WTC11 (cell line): ENCODE results near the gene KIF26A. TPM values are rescaled to one million over a fixed set of nuclear protein-coding genes. Genes with fewer than 3 reads are reported as not detected.

ENCODE experiments used
- ATAC-seq: fragments of 200-7000 bp; cut with Tn5 transposase; 2 replicates; pipeline ENCODE4 v1.10.0; 2021; ENCODE audit warnings: mild to moderate bottlenecking, moderate library complexity
- CTCF ChIA-PET: fragments of 300-600 bp; sonication (Branson Sonifier 250); formaldehyde crosslinking; loops from one replicate; lab custom pipeline; 2021; ENCODE audit warnings: antibody characterized with exemption; lab: Charles Lee
- POLR2A ChIA-PET: fragments of 350-600 bp; sonication (Branson Sonifier 250); formaldehyde crosslinking; loops from one replicate; lab custom pipeline; 2021; ENCODE audit warnings: antibody characterized with exemption; lab: Charles Lee
- DNase-seq: peaks from one replicate; pipeline ENCODE4 v3.0.0; 2021; ENCODE audit warnings: low spot score
- H3K27ac Mint-ChIP-seq: 2 replicates; pipeline ENCODE4 v1.8.0; 2021; ENCODE audit warnings: mixed read lengths
- H3K27me3 Mint-ChIP-seq: 2 replicates; pipeline ENCODE4 v1.8.0; 2021; ENCODE audit warnings: low read depth, mild to moderate bottlenecking, moderate library complexity, mixed read lengths
- H3K36me3 Mint-ChIP-seq: 2 replicates; pipeline ENCODE4 v1.8.0; 2021; ENCODE audit warnings: mixed read lengths
- H3K4me1 Mint-ChIP-seq: 2 replicates; pipeline ENCODE4 v1.8.0; 2022; ENCODE audit warnings: mixed read lengths
- H3K4me3 Mint-ChIP-seq: 2 replicates; pipeline ENCODE4 v1.8.0; 2021; ENCODE audit warnings: mild to moderate bottlenecking, moderate library complexity, mixed read lengths
- H3K9me3 Mint-ChIP-seq: 2 replicates; pipeline ENCODE4 v1.8.0; 2021; ENCODE audit warnings: mixed read lengths
- ELF4 ChIP-seq: sonication (generic); formaldehyde crosslinking; IDR thresholded peaks from 2 replicates; pipeline ENCODE4 v1.8.1; 2022; ENCODE audit warnings: low read depth, mild to moderate bottlenecking, moderate library complexity, missing genetic modification reagents
- FOXK1 ChIP-seq: sonication (generic); formaldehyde crosslinking; IDR thresholded peaks from 2 replicates; pipeline ENCODE4 v1.8.0; 2022; ENCODE audit warnings: mild to moderate bottlenecking, moderate library complexity, missing genetic modification reagents
- IRF2 ChIP-seq: sonication (generic); formaldehyde crosslinking; IDR thresholded peaks from 2 replicates; pipeline ENCODE4 v1.8.0; 2022; ENCODE audit warnings: low read depth, missing genetic modification reagents, borderline replicate concordance
- NFYB ChIP-seq: sonication (generic); formaldehyde crosslinking; conservative IDR thresholded peaks from 2 replicates; pipeline ENCODE4 v1.8.0; 2022; ENCODE audit warnings: low read depth, missing genetic modification reagents
- NR1H2 ChIP-seq: sonication (generic); formaldehyde crosslinking; IDR thresholded peaks from 2 replicates; pipeline ENCODE4 v1.9.0; 2021; ENCODE audit warnings: mild to moderate bottlenecking, moderate library complexity, missing genetic modification reagents
- RORB ChIP-seq: fragments of 250-450 bp; sonication (Bioruptor Pico); IDR thresholded peaks from 2 replicates; pipeline ENCODE4 v1.9.0; 2021; ENCODE audit warnings: mild to moderate bottlenecking
- ZNF263 ChIP-seq: sonication (generic); formaldehyde crosslinking; IDR thresholded peaks from 2 replicates; pipeline ENCODE4 v1.8.1; 2022; ENCODE audit warnings: low read depth, mild to moderate bottlenecking, moderate library complexity, missing genetic modification reagents
- ZNF396 ChIP-seq: fragments of 250-450 bp; sonication (Bioruptor Pico); IDR thresholded peaks from 2 replicates; pipeline ENCODE4 v1.8.0; 2021; ENCODE audit warnings: mild to moderate bottlenecking, moderate library complexity, borderline replicate concordance
- ZNF671 ChIP-seq: fragments of 250-450 bp; sonication (Bioruptor Pico); IDR thresholded peaks from 2 replicates; pipeline ENCODE4 v1.8.0; 2021; ENCODE audit warnings: mild to moderate bottlenecking
- total RNA-seq: library from RNA; stranded (reverse); gene quantifications from 3 replicates; pipeline ENCODE4 v1.2.3, GENCODE V29; 2021
- TF ChIP-seq, protein P1 (sequence below): sonication (generic); formaldehyde crosslinking; IDR thresholded peaks from 2 replicates; pipeline ENCODE4 v1.8.1; 2023; ENCODE audit warnings: mild to moderate bottlenecking, moderate library complexity, missing genetic modification reagents
- TF ChIP-seq, protein P2 (sequence below): sonication (generic); formaldehyde crosslinking; IDR thresholded peaks from 2 replicates; pipeline ENCODE4 v1.8.0; 2023; ENCODE audit warnings: missing genetic modification reagents
- TF ChIP-seq, protein P3 (sequence below): sonication (generic); formaldehyde crosslinking; IDR thresholded peaks from 2 replicates; pipeline ENCODE4 v1.8.0; 2022; ENCODE audit warnings: mild to moderate bottlenecking, missing genetic modification reagents
- TF ChIP-seq, protein P4 (sequence below): fragments of 250-450 bp; sonication (Bioruptor Pico); IDR thresholded peaks from 2 replicates; pipeline ENCODE4 v1.9.0; 2021; ENCODE audit warnings: mild to moderate bottlenecking
- TF ChIP-seq, protein P5 (sequence below): sonication (generic); formaldehyde crosslinking; IDR thresholded peaks from 2 replicates; pipeline ENCODE4 v1.8.1; 2022; ENCODE audit warnings: mild to moderate bottlenecking, moderate library complexity, missing genetic modification reagents
- TF ChIP-seq, protein P6 (sequence below): fragments of 250-450 bp; sonication (Bioruptor Pico); IDR thresholded peaks from 2 replicates; pipeline ENCODE4 v1.9.0; 2021; ENCODE audit warnings: mild to moderate bottlenecking
- TF ChIP-seq, protein P7 (sequence below): fragments of 250-450 bp; sonication (Bioruptor Pico); conservative IDR thresholded peaks from 2 replicates; pipeline ENCODE4 v1.9.0; 2021; ENCODE audit warnings: mild to moderate bottlenecking
- TF ChIP-seq, protein P8 (sequence below): fragments of 250-450 bp; sonication (Bioruptor Pico); IDR thresholded peaks from 2 replicates; pipeline ENCODE4 v1.9.0; 2021; ENCODE audit warnings: moderate library complexity, mild to moderate bottlenecking, inconsistent platforms, borderline replicate concordance
- TF ChIP-seq, protein P9 (sequence below): sonication (generic); formaldehyde crosslinking; IDR thresholded peaks from 2 replicates; pipeline ENCODE4 v1.8.1; 2023; ENCODE audit warnings: mild to moderate bottlenecking, missing genetic modification reagents, moderate library complexity

KIF26A gene
- total RNA-seq, 1 experiment from 2014 or later, result 53.4 TPM

DNA sequence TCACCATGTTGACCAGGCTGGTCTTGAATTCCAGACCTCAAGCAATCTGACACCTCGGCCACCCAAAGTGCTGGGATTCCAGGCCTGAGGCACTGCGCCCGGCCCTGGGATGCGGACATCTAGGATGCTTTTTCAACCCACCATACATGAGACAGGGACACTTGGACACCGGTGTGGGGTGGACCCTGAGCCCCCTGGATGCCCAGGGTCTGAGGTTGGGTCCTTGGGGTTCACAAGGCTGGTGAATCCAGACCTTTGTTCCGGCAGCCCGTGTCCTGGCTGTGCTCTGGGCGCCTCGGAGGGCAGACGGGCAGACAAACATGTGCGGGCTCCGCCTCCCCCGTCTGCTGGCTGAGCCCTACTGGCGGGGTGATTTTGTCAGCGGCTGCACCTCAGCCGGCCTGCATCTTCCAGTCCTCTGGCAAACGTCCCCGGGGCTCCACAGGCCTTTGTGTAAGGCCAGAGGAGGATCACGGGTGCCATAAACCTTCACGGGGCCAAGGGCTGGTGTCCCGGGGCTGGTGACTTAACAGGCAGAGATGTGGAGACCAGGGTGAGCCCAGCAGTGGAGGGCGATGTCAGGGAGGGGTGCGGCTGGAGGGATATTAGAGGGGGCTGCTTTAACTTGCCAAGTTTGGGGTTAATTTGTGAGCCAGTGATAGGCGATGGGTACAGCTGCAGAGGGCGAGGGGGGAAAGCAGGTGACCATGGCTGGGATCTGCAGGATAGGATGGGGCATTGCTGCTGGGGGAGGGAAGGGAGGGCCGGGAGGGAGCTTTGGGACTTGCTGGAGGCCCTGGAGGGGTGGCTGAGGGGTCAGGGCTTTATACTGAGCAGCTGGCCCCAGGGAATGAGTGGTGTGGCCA lies 47.1 kb upstream of the KIF26A start:
- no peaks in the 10 kb centered on the region for H3K36me3 Mint-ChIP-seq
- peaks cover 5% of the 10 kb centered on the region for H3K4me1 Mint-ChIP-seq
- H3K27ac Mint-ChIP-seq, result no peak overlapping the region
- ChIA-PET CTCF (interaction anchor here (5.4 kb wide), 1 partner anchor 14 kb away, joined by 42 read pairs; no protein-coding TSS in a partner anchor), POLR2A (no interaction called here)
- TF ChIP-seq FOXK1 (CRISPR knock-in tag), result no peak
- TF ChIP-seq, protein P1, sequence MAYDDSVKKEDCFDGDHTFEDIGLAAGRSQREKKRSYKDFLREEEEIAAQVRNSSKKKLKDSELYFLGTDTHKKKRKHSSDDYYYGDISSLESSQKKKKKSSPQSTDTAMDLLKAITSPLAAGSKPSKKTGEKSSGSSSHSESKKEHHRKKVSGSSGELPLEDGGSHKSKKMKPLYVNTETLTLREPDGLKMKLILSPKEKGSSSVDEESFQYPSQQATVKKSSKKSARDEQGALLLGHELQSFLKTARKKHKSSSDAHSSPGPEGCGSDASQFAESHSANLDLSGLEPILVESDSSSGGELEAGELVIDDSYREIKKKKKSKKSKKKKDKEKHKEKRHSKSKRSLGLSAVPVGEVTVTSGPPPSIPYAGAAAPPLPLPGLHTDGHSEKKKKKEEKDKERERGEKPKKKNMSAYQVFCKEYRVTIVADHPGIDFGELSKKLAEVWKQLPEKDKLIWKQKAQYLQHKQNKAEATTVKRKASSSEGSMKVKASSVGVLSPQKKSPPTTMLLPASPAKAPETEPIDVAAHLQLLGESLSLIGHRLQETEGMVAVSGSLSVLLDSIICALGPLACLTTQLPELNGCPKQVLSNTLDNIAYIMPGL (CRISPR knock-in tag), result no peak
- TF ChIP-seq ZNF263 (CRISPR knock-in tag), result no peak
- TF ChIP-seq ELF4 (CRISPR knock-in tag), result no peak
- TF ChIP-seq RORB (CRISPR knock-in tag), result no peak
- ATAC-seq, result no peak
- peak; percentile 16 for DNase-seq
- H3K27me3 Mint-ChIP-seq, result no peaks in the 10 kb centered on the region
- H3K9me3 Mint-ChIP-seq, result no peaks in the 10 kb centered on the region
- H3K4me3 Mint-ChIP-seq, result no peak overlapping the region

DNA sequence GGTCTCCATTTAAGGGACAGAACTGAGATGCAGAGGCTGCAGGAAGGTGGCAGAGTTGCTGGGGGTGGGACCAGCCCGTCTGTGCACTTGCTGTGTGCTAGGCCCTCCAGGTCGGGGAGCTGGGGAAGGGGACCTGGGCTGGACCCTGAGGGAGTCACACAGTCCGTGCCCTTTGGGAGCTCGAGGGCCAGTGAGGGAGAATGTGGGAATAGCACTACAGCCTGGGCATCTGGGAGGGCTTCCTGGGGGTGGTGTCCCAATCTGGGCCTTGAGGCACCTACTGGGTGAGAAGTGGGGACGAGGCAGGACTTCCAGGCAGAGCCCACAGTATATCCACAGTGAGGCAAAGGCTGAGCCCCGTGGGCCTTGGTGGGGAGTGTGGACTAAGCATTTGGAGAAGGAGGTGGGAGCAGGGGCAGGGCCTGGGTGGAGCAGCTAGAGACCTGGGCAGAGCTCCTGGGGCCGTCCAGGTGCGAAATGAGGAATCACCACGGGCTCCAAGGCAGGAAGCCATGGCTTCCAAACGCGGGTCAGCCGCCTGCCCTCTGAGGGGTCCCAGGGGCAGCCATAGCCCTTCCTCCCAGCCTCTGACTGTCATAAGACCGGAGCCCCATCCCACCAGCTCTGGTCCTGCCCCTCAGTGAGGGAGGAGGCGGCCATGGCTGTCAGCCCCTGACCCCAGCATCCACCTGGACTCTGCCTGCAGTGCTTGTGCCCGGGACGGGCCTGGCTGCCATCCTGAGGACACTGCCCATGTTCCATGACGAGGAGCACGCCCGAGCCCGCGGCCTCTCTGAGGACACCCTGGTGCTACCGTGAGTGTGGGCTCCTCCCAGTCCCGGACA lies 46.2 kb upstream of the KIF26A start:
- H3K36me3 Mint-ChIP-seq, result no peaks in the 10 kb centered on the region
- no peaks in the 10 kb centered on the region for H3K27me3 Mint-ChIP-seq
- DNase-seq (peak; percentile 7), ATAC-seq (no peak)
- no peak overlapping the region for H3K4me3 Mint-ChIP-seq
- H3K27ac Mint-ChIP-seq, result no peak overlapping the region
- no peaks in the 10 kb centered on the region for H3K9me3 Mint-ChIP-seq
- peaks cover 5% of the 10 kb centered on the region for H3K4me1 Mint-ChIP-seq
- ChIA-PET CTCF (interaction anchor here (0.9 to 5.4 kb wide), 3 partner anchors 7 to 15 kb away, joined by 3 to 44 read pairs (median 42); no protein-coding TSS in a partner anchor), POLR2A (no interaction called here)
- TF ChIP-seq, protein P2, sequence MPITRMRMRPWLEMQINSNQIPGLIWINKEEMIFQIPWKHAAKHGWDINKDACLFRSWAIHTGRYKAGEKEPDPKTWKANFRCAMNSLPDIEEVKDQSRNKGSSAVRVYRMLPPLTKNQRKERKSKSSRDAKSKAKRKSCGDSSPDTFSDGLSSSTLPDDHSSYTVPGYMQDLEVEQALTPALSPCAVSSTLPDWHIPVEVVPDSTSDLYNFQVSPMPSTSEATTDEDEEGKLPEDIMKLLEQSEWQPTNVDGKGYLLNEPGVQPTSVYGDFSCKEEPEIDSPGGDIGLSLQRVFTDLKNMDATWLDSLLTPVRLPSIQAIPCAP (CRISPR knock-in tag), result no peak
- TF ChIP-seq RORB (CRISPR knock-in tag), result no peak
- TF ChIP-seq, protein P3, sequence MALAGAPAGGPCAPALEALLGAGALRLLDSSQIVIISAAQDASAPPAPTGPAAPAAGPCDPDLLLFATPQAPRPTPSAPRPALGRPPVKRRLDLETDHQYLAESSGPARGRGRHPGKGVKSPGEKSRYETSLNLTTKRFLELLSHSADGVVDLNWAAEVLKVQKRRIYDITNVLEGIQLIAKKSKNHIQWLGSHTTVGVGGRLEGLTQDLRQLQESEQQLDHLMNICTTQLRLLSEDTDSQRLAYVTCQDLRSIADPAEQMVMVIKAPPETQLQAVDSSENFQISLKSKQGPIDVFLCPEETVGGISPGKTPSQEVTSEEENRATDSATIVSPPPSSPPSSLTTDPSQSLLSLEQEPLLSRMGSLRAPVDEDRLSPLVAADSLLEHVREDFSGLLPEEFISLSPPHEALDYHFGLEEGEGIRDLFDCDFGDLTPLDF (CRISPR knock-in tag), result no peak
- no peak for TF ChIP-seq NFYB (CRISPR knock-in tag)
- no peak for TF ChIP-seq ZNF396 (CRISPR knock-in tag)
- TF ChIP-seq, protein P4, sequence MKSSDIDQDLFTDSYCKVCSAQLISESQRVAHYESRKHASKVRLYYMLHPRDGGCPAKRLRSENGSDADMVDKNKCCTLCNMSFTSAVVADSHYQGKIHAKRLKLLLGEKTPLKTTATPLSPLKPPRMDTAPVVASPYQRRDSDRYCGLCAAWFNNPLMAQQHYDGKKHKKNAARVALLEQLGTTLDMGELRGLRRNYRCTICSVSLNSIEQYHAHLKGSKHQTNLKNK (CRISPR knock-in tag), result no peak
- TF ChIP-seq, protein P5, sequence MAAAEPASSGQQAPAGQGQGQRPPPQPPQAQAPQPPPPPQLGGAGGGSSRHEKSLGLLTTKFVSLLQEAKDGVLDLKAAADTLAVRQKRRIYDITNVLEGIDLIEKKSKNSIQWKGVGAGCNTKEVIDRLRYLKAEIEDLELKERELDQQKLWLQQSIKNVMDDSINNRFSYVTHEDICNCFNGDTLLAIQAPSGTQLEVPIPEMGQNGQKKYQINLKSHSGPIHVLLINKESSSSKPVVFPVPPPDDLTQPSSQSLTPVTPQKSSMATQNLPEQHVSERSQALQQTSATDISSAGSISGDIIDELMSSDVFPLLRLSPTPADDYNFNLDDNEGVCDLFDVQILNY, result no peak
- TF ChIP-seq, protein P6, sequence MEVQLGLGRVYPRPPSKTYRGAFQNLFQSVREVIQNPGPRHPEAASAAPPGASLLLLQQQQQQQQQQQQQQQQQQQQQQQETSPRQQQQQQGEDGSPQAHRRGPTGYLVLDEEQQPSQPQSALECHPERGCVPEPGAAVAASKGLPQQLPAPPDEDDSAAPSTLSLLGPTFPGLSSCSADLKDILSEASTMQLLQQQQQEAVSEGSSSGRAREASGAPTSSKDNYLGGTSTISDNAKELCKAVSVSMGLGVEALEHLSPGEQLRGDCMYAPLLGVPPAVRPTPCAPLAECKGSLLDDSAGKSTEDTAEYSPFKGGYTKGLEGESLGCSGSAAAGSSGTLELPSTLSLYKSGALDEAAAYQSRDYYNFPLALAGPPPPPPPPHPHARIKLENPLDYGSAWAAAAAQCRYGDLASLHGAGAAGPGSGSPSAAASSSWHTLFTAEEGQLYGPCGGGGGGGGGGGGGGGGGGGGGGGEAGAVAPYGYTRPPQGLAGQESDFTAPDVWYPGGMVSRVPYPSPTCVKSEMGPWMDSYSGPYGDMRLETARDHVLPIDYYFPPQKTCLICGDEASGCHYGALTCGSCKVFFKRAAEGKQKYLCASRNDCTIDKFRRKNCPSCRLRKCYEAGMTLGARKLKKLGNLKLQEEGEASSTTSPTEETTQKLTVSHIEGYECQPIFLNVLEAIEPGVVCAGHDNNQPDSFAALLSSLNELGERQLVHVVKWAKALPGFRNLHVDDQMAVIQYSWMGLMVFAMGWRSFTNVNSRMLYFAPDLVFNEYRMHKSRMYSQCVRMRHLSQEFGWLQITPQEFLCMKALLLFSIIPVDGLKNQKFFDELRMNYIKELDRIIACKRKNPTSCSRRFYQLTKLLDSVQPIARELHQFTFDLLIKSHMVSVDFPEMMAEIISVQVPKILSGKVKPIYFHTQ (CRISPR knock-in tag), result no peak
- TF ChIP-seq NR1H2 (CRISPR knock-in tag), result no peak
- TF ChIP-seq, protein P7, sequence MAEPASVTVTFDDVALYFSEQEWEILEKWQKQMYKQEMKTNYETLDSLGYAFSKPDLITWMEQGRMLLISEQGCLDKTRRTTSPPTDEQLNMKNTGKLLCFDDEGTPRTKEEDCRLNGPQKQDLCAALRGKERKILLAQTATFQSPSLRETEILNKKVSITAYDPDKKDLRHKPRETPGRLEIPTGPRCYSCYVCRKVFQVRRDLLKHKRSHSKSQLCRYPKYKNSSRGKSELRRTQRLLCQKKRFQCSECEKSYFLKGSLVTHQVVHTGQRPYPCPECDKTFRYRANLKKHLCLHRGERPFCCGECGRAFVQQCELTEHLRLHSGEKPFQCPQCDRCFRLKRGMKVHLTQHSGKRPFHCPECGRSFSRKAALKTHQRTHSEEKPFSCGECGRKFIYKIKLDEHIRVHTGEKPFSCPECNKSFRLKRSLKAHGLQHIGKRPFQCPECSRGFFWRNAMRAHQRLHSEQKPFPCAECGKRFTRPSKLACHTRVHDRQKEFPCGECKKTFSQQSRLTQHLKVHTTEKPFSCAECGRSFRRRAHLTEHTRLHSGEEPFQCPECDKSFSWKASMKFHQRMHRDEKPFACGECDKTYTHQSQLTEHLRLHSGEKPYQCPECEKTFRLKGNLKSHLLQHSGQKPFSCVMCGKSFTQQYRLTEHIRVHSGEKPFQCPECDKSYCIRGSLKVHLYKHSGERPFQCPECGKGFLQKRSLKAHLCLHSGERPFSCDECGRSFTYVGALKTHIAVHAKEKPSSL, result no peak
- TF ChIP-seq IRF2 (CRISPR knock-in tag), result no peak
- no peak for TF ChIP-seq ZNF671 (CRISPR knock-in tag)
- TF ChIP-seq, protein P8, sequence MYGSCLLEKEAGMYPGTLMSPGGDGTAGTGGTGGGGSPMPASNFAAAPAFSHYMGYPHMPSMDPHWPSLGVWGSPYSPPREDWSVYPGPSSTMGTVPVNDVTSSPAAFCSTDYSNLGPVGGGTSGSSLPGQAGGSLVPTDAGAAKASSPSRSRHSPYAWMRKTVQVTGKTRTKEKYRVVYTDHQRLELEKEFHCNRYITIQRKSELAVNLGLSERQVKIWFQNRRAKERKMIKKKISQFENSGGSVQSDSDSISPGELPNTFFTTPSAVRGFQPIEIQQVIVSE, result no peak
- TF ChIP-seq, protein P9, sequence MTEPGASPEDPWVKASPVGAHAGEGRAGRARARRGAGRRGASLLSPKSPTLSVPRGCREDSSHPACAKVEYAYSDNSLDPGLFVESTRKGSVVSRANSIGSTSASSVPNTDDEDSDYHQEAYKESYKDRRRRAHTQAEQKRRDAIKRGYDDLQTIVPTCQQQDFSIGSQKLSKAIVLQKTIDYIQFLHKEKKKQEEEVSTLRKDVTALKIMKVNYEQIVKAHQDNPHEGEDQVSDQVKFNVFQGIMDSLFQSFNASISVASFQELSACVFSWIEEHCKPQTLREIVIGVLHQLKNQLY (CRISPR knock-in tag), result no peak
